Esophagus (tissue), 2 donors: ENCODE results near the gene VENTX. TPM values are rescaled to one million over a fixed set of nuclear protein-coding genes. Genes with fewer than 3 reads are reported as not detected.

Experiments
- H3K27ac ChIP-seq, 2 donors: one replicate each; pipeline ENCODE4 v1.5.1; 2013; ENCODE audit warnings: low read depth in 2 of 2, mild to moderate bottlenecking in 2 of 2, inconsistent platforms in 1 of 2, low read length in 1 of 2, moderate library complexity in 1 of 2
- H3K27me3 ChIP-seq, 2 donors: one replicate each; pipeline ENCODE4 v1.6.1; 2013; ENCODE audit warnings: low read length in 2 of 2, control low read depth in 1 of 2, mild to moderate bottlenecking in 1 of 2; ENCODE audit not compliant: insufficient read depth in 2 of 2, control insufficient read depth in 1 of 2
- H3K36me3 ChIP-seq, 2 donors: one replicate each; pipeline ENCODE4 v1.6.1; 2013; ENCODE audit warnings: low read length in 1 of 2; ENCODE audit not compliant: control insufficient read depth in 2 of 2, insufficient read depth in 2 of 2
- H3K4me1 ChIP-seq, 2 donors: one replicate each; pipeline ENCODE4 v1.6.1; 2013; ENCODE audit warnings: low read length in 1 of 2; ENCODE audit not compliant: control insufficient read depth in 2 of 2, insufficient read depth in 2 of 2
- H3K4me3 ChIP-seq, 2 donors: one replicate each; pipeline ENCODE4 v1.5.1; 2013; ENCODE audit warnings: low read length in 2 of 2, mild to moderate bottlenecking in 2 of 2, low read depth in 1 of 2, moderate library complexity in 1 of 2
- H3K9me3 ChIP-seq, 2 donors: one replicate each; pipeline ENCODE4 v1.6.1; 2013; ENCODE audit warnings: mild to moderate bottlenecking in 2 of 2, low read depth in 1 of 2, low read length in 1 of 2, moderate library complexity in 1 of 2; ENCODE audit not compliant: control insufficient read depth in 2 of 2, insufficient read depth in 1 of 2
- WGBS, 2 donors: extraction: QIAGEN DNeasy Blood & Tissue Kit; methylation state at CpG; one replicate each; pipeline ENCODE4 v1.1.7; 2013; 5-methylcytosine and 5-hydroxymethylcytosine counted together
- polyA plus RNA-seq, 2 donors: library from polyadenylated mRNA; stranded (reverse); fragments of 200-250 nt; gene quantifications; one replicate each; pipeline ENCODE4 v1.2.3, GENCODE V29; 2013
- donor health status: healthy with polysubstance abuse.
- donor health status: Bipolar disorder and iron deficiency.

Gene VENTX
- polyA plus RNA-seq, 2 donors: 0.12 to 0.37 TPM

GRCh38 chr10:133241501-133242205 lies 4.0 kb downstream of the VENTX start:
- no peaks in the 10 kb centered on the region for H3K36me3 ChIP-seq
- H3K27me3 ChIP-seq: peaks cover 3 to 8% of the 10 kb centered on the region in 2 donors
- no peak overlapping the region for H3K27ac ChIP-seq
- no peak overlapping the region for H3K4me3 ChIP-seq
- 44 to 48% methylated on average over 25 of the region's 25 CpGs for WGBS, 2 donors
- peaks cover 0 to 4% of the 10 kb centered on the region in 2 donors for H3K9me3 ChIP-seq
- peaks cover 4 to 6% of the 10 kb centered on the region in 2 donors for H3K4me1 ChIP-seq

- WGBS, 2 donors: 68 to 74% methylated on average over 26 to 27 of the region's 27 CpGs
- peaks cover 0 to 4% of the 10 kb centered on the region in 2 donors for H3K9me3 ChIP-seq
- H3K4me3 ChIP-seq: no peak overlapping the region
- no peaks in the 10 kb centered on the region for H3K36me3 ChIP-seq
- H3K27ac ChIP-seq: no peak overlapping the region
- peaks cover 0 to 3% of the 10 kb centered on the region in 2 donors for H3K4me1 ChIP-seq
- peaks cover 0 to 3% of the 10 kb centered on the region in 2 donors for H3K27me3 ChIP-seq
Observed at GRCh38 chr10:133242611-133243356, 5.1 kb downstream of the VENTX start.

- Histone ChIP-seq H3K27me3 (peaks cover 0 to 3% of the 10 kb centered on the region in 2 donors), H3K4me3 (no peak overlapping the region), H3K36me3 (no peaks in the 10 kb centered on the region), H3K27ac (no peak overlapping the region), H3K9me3 (peaks cover 0 to 4% of the 10 kb centered on the region in 2 donors), H3K4me1 (peaks cover 0 to 3% of the 10 kb centered on the region in 2 donors)
- WGBS, 2 donors: 56 to 57% methylated on average over 14 of the region's 14 CpGs
Observed at GRCh38 chr10:133243593-133243992, 5.9 kb downstream of the VENTX start.

- Histone ChIP-seq H3K9me3 (peaks cover 0 to 4% of the 10 kb centered on the region in 2 donors), H3K27me3 (no peaks in the 10 kb centered on the region)
Observed at GRCh38 chr10:133245439-133246235, 8.0 kb downstream of the VENTX start.

GRCh38 chr10:133246236-133246626 lies 8.6 kb downstream of the VENTX start:
- H3K27ac ChIP-seq: no peak overlapping the region
- H3K4me1 ChIP-seq: peaks cover 0 to 2% of the 10 kb centered on the region in 2 donors
- H3K27me3 ChIP-seq: no peaks in the 10 kb centered on the region
- H3K36me3 ChIP-seq: no peaks in the 10 kb centered on the region
- 43 to 52% methylated on average over 12 of the region's 12 CpGs for WGBS, 2 donors
- peaks cover 0 to 4% of the 10 kb centered on the region in 2 donors for H3K9me3 ChIP-seq
- no peak overlapping the region for H3K4me3 ChIP-seq

More at GRCh38 chr10:133245439-133246235, 8.0 kb downstream of the VENTX start:
- no peaks in the 10 kb centered on the region for H3K36me3 ChIP-seq
- H3K4me3 ChIP-seq: no peak overlapping the region
- H3K4me1 ChIP-seq: peaks cover 0 to 3% of the 10 kb centered on the region in 2 donors
- 49 to 54% methylated on average over 30 to 33 of the region's 33 CpGs for WGBS, 2 donors
- no peak overlapping the region for H3K27ac ChIP-seq

- 82 to 84% methylated on average over 36 of the region's 36 CpGs for WGBS, 2 donors
- Histone ChIP-seq H3K27ac (no peak overlapping the region), H3K9me3 (peaks cover 0 to 4% of the 10 kb centered on the region in 2 donors), H3K36me3 (no peaks in the 10 kb centered on the region), H3K27me3 (no peaks in the 10 kb centered on the region), H3K4me3 (no peak overlapping the region), H3K4me1 (no peaks in the 10 kb centered on the region)
Observed at GRCh38 chr10:133247681-133248333, 10.2 kb downstream of the VENTX start.

GRCh38 chr10:133248334-133248715 lies 10.7 kb downstream of the VENTX start:
- Histone ChIP-seq H3K4me3 (no peak overlapping the region), H3K9me3 (no peaks in the 10 kb centered on the region), H3K27me3 (no peaks in the 10 kb centered on the region), H3K36me3 (no peaks in the 10 kb centered on the region), H3K27ac (no peak overlapping the region), H3K4me1 (no peaks in the 10 kb centered on the region)
- WGBS, 2 donors: 85 to 90% methylated on average over 12 of the region's 12 CpGs

GRCh38 chr10:133249094-133249780 lies 11.6 kb downstream of the VENTX start:
- WGBS, 2 donors: 67 to 73% methylated on average over 21 of the region's 21 CpGs
- H3K9me3 ChIP-seq: no peaks in the 10 kb centered on the region
- no peak overlapping the region for H3K4me3 ChIP-seq
- H3K36me3 ChIP-seq: no peaks in the 10 kb centered on the region
- no peaks in the 10 kb centered on the region for H3K4me1 ChIP-seq
- H3K27ac ChIP-seq: no peak overlapping the region
- H3K27me3 ChIP-seq: no peaks in the 10 kb centered on the region
